Nephron progenitor cell (in vitro differentiated cells): ENCODE data around the gene RCAN1.
"Not testable (repeated sequence)": the region's sequence is repeated elsewhere in the genome, so short reads cannot be mapped to it uniquely, and the experiment has no call there.

ENCODE experiments used
- DNase-seq: peaks from one replicate; pipeline ENCODE4 v3.0.0; 2021
- H3K27ac Mint-ChIP-seq: 2 replicates; pipeline ENCODE4 v1.8.0; 2021; ENCODE audit warnings: mild to moderate bottlenecking, moderate library complexity, mixed read lengths
- H3K27me3 Mint-ChIP-seq: 2 replicates; pipeline ENCODE4 v1.8.0; 2021; ENCODE audit warnings: mild to moderate bottlenecking, low read depth, mixed read lengths; ENCODE audit not compliant: poor library complexity
- H3K36me3 Mint-ChIP-seq: 2 replicates; pipeline ENCODE4 v1.8.0; 2021; ENCODE audit warnings: low read depth, mixed read lengths
- H3K4me1 Mint-ChIP-seq: 2 replicates; pipeline ENCODE4 v1.8.0; 2021; ENCODE audit warnings: mixed read lengths
- H3K4me3 Mint-ChIP-seq: 2 replicates; pipeline ENCODE4 v1.8.0; 2021; ENCODE audit warnings: mild to moderate bottlenecking, moderate library complexity, mixed read lengths
- H3K9me3 Mint-ChIP-seq: 2 replicates; pipeline ENCODE4 v1.8.0; 2021; ENCODE audit warnings: mild to moderate bottlenecking, moderate library complexity, mixed read lengths
- CTCF ChIP-seq: fragments of 200-600 bp; sonication (generic); IDR thresholded peaks from 2 replicates; pipeline ENCODE4 v1.5.0; 2021; ENCODE audit warnings: antibody characterized with exemption

The RCAN1 gene

DNA sequence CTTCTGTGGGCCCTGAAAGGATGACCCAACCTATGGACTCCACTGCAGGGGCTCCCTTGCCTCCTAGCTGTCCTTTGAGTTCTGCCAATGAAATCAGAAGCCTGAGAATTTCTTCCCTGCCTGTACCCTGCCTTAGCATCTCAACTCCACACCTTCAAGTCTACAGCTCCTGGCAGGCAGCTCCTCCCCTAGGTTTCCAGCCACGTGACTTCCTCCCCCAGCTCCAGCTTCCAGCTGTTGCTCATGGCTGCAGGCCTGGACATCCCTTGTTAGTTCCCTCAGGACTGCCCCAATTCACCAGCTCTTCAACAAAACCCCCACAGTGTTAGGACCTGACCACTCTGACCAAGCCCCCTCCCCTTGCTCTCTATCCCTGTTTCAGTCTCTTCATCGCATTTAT, 2.4 kb downstream of the RCAN1 start:
- Mint-ChIP-seq H3K4me3 (no peak overlapping the region), H3K27ac (no peak overlapping the region)

GRCh38 chr21:34612056-34612455, 2.9 kb downstream of the RCAN1 start:
- no peak for TF ChIP-seq CTCF
- H3K4me3 Mint-ChIP-seq = no peak overlapping the region
- H3K36me3 Mint-ChIP-seq = no peaks in the 10 kb centered on the region
- H3K4me1 Mint-ChIP-seq = peaks cover 14% of the 10 kb centered on the region
- no peaks in the 10 kb centered on the region for H3K9me3 Mint-ChIP-seq
- peaks cover 35% of the 10 kb centered on the region for H3K27me3 Mint-ChIP-seq
- no peak for DNase-seq
- no peak overlapping the region for H3K27ac Mint-ChIP-seq

More for the DNA sequence above, 2.4 kb downstream of the RCAN1 start:
- Mint-ChIP-seq H3K4me1 (peaks cover 14% of the 10 kb centered on the region), H3K27me3 (peaks cover 40% of the 10 kb centered on the region), H3K36me3 (no peaks in the 10 kb centered on the region), H3K9me3 (no peaks in the 10 kb centered on the region)
- no peak for TF ChIP-seq CTCF
- DNase-seq = no peak

GRCh38 chr21:34611528-34611927, 3.4 kb downstream of the RCAN1 start:
- Mint-ChIP-seq H3K27ac (no peak overlapping the region), H3K4me1 (peaks cover 14% of the 10 kb centered on the region), H3K27me3 (peaks cover 33% of the 10 kb centered on the region), H3K4me3 (no peak overlapping the region), H3K9me3 (no peaks in the 10 kb centered on the region), H3K36me3 (no peaks in the 10 kb centered on the region)
- TF ChIP-seq CTCF = no peak
- DNase-seq = no peak

DNA sequence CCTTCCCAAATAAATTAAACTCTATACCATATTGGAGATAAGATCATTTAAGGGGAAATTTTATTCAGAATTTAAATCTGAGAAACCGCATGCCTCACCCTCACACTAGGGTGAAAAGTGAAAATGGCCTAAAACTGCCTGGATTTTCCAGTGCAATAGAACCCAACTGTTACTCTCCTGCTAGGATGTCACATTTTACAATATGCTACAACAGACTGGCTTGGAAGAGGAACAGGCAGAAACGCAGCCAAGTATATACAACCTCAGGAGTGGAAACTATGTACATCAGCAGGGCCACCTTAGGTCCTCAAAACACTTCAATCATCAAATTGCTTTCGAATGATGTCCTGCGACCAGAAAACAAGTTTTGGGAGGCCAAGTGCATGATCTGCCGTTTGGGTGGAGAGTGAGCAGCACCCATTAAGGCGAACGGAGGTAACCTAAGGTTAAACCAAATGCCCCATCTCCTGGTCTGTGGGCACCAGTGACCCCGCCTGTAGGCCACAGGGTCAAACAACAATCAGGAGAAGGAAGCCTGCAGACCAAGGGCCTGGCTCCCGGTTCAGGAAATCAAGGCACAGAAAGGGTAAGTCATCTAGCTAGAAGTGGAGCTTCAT, 4.9 kb downstream of the RCAN1 start:
- DNase-seq = no peak
- no peak for TF ChIP-seq CTCF
- peaks cover 11% of the 10 kb centered on the region for H3K4me1 Mint-ChIP-seq

DNA sequence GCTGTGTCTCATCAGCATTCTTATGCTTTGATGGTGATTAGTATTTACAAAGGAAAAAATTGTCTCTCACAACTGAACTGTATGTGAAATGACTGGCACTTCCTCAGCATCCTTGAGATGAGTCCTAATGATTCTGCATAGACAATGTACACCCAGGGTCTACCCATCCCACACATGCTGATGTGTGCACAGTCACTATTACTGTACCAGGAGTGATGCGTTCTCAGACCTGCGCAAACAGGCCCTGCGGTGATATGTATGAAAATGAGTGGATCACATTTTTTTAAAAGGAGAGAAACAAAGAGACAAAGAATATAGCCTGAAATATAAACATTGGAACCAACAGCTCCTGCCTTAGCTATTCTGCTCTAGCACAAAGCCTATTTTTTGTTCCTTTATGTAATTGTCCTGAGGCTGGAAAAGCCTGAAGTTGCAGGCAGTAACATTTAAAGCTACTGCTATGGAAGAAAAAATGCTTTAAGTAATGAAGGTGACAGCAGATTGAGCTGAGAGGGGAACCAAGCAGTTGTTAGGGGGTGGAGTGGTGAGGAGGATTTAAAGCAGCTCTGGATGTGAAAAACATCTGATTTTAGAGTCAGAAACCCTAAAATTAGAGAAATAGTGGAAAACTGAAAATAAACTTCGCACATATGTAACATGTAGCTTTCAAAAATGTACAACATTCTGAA, 5.5 kb downstream of the RCAN1 start:
- Mint-ChIP-seq H3K4me1 (peaks cover 11% of the 10 kb centered on the region), H3K9me3 (no peaks in the 10 kb centered on the region), H3K27ac (no peak overlapping the region), H3K4me3 (no peak overlapping the region), H3K36me3 (no peaks in the 10 kb centered on the region), H3K27me3 (peaks cover 31% of the 10 kb centered on the region)
- no peak for TF ChIP-seq CTCF
- DNase-seq = no peak

More for the DNA sequence above, 4.9 kb downstream of the RCAN1 start:
- Mint-ChIP-seq H3K27me3 (peaks cover 30% of the 10 kb centered on the region), H3K27ac (no peak overlapping the region), H3K4me3 (no peak overlapping the region), H3K36me3 (no peaks in the 10 kb centered on the region), H3K9me3 (no peaks in the 10 kb centered on the region)

DNA sequence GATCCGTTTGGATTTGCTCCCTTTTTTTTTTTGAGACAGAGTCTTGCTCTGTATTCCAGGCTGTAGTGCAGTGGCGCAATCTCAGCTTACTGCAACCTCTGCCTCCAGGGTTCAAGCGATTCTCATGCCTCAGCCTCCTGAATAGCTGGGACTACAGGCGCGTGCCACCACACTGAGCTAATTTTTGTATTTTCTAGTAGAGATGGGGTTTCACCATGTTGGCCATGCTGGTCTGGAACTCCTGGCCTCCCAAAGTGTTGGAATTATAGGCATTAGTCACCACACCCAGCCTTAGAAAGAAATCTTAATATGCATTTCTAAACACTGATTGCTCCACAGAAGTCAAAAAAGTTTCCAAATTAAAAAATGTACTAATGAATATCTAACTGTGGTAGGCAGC, 7.5 kb downstream of the RCAN1 start:
- not testable (repeated sequence) for H3K4me3 Mint-ChIP-seq, H3K27ac Mint-ChIP-seq

More for the DNA sequence above, 7.5 kb downstream of the RCAN1 start:
- DNase-seq, H3K9me3 Mint-ChIP-seq, H3K36me3 Mint-ChIP-seq, H3K4me1 Mint-ChIP-seq: not testable (repeated sequence)
- H3K27me3 Mint-ChIP-seq = peaks cover 13% of the 10 kb centered on the region
